DMS 273 treated with DMSO at 0.1 percent for 48 hours (cell line): ENCODE data around the gene PRKAR2A.
"Not testable (repeated sequence)": the region's sequence is repeated elsewhere in the genome, so short reads cannot be mapped to it uniquely, and the experiment has no call there.

Experiments
- DNase-seq: peaks from one replicate; lab custom pipeline; 2025; lab: John Stamatoyannopoulos, UW

The PRKAR2A gene

GRCh38 chr3:48776854-48777253 lies 70.8 kb downstream of the PRKAR2A start:
- DNase-seq, result no peak

DNA sequence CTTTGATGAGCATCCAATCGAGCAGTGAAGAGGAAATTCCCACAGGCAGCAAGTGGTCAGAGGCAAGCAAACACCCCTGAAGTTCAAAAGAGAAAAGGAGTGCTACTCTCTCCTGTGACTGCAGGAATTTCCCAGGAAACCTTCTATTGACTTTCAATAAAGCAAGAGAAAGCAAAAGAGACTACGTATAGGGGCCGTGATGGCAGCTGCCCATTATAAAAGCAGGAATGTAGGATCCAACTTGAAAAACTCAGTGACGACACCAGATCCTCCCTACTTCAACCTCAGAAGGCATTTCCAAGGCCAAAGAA lies 77.5 kb downstream of the PRKAR2A start:
- DNase-seq, result no peak

DNA sequence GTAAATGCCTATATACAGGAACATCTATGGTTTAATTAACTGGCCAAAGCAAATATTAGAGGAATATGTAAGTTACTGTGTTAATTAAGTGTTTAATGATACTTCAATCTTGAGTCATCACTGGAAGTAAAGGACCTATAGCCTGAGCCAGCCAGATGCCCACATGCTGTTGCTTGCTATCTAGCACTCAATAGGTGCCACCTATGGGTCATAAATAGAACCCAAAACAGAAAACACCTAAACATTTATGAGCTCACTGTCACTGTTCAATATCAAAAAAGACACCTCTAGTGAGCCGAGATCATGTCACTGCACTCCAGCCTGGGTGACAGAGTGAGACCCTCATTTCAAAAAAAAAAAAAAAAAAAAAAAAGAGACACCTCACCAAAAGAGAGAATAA lies 82.3 kb downstream of the PRKAR2A start:
- DNase-seq, result no peak

GRCh38 chr3:48762816-48763215 lies 84.9 kb downstream of the PRKAR2A start:
- DNase-seq, result no peak

DNA sequence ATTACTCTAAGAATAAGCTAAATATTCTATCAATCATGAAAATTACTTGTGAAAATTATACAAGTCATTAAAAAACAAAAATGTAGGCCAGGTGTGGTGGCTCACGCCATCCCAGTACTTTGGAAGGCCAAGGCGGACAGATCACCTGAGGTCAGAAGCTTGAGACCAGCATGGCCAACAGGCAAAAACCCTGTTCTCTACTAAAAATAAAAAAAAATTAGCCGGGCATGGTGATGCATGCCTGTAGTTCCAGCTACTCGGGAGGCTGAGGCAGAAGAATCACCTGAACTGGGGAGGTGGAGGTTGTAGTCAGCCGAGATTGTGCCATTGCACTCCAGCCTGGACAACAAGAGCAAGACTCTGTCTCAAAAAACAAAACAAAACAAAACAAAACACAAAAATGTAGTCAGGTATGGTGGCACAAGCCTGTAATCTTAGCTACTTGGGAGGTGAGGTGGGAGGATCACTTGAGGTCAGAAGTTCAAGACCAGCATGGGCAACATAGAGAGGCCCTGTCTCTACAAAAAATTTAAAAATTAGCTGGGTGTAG lies 87.6 kb downstream of the PRKAR2A start:
- not testable (repeated sequence) for DNase-seq

DNA sequence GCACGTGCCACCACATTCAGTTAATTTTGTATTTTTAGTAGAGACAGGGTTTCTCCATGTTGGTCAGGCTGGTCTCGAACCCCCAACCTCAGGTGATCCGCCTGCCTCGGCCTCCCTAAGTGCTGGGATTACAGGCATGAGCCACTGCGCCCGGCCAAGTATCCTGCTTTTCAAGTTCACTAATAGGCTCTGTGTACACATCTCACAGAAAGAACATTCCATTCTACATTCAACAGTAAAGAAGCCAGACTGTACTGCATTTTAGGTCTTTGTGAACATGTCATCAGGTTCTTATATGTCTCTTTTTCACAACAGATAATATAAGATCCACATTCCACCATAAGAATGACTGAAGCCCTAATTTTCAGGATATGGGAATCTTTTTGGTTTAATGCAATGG lies 88.1 kb downstream of the PRKAR2A start:
- not testable (repeated sequence) for DNase-seq

GRCh38 chr3:48759071-48759470 lies 88.6 kb downstream of the PRKAR2A start:
- no peak for DNase-seq

GRCh38 chr3:48756640-48757039 lies 91.0 kb downstream of the PRKAR2A start:
- DNase-seq, result no peak

GRCh38 chr3:48750856-48751255 lies 96.8 kb downstream of the PRKAR2A start:
- no peak for DNase-seq

- DNase-seq, result no peak
Measured at GRCh38 chr3:48748754-48749153, 98.9 kb downstream of the PRKAR2A start.

GRCh38 chr3:48747706-48748105 lies 100.0 kb downstream of the PRKAR2A start:
- no peak for DNase-seq

DNA sequence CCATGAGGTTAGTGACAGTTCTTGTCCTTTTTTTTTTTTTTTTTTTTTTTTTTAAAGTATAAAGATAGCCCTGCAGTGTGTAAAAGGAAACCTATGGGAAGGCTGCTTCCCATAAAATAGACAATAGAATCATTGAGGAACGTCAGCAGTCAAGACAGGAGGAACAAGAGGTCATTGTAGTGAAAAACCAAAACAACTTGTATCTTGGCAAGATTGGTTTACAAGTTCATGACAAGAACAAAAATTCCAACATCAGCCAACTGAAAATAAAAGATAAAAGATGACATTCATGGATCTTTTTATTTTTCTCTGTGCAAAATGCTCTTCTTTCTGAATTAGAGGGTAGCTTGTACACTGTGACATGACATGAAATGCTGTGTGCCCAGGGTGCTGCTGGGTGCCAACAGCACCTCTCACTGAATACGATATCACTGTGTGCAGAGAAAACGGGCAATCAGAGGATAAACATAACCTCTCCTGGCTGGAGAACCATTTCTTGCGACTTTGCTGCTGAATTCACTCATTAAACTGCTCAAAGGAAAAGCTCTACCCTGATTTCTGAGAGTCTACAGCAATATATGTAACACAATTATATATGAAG lies 100.6 kb downstream of the PRKAR2A start:
- no peak for DNase-seq

GRCh38 chr3:48743773-48744172 lies 103.9 kb downstream of the PRKAR2A start:
- DNase-seq, result no peak

GRCh38 chr3:48741226-48741625 lies 106.4 kb downstream of the PRKAR2A start:
- DNase-seq, result not testable (repeated sequence)

DNA sequence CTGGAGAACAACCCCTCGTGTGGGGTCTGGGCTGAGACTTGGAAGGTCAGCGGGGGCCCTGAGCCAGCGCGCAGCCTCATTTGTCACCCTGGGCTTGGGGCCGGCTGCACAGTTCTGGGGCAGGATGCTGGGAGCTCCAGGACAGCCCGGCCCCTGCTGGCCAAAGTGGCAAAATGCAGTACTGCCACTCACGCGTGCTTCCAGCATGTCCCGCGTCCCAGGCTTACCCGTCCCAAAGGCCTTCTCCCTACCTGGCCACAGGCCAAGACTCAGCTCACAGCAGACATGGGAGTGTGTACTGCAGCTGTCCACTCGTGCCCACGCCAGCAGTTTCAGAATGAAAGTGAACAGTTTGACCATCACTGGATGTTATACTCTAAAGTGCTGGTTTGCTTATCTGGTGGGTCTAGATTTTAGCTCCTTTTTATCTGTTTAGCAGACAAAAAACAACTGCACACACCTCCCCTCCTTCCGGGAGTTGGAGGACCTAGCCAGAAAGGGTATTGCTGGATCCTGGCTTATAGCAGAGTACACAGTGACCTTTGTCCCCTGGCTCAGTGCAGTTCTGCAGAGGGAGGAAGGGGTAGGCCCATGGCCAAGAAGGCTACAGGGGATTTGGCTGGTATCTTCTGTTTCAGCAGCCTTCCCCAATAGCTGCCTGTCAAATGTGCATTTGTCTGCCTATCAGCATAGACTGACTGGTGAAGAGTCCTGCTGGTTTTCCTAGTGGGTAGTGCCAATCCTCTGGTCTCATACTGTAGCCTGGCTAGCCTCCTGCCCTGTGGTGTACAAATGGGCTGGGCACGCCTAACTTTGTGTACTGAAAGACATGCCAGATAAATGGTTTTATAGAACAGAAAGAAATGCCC lies 107.5 kb downstream of the PRKAR2A start:
- DNase-seq, result peak; percentile 16

DNA sequence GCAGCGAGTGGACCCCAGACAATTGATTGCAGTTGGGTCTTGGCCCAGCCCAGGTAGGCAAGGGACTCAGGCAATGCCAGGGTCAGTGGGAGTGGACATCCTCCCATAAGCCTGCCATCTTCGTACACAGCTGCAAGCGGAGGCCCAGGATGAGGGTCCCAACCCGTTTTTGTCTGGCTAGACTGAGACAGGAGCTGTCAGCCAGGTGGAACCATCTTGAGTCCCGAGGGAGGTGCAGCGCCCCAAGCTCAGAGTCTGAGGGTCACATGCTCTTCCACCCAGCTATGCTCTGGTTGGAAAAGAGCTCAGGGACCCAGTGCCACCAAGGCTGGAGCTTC lies 108.1 kb downstream of the PRKAR2A start:
- DNase-seq, result no peak

- no peak for DNase-seq
Measured at GRCh38 chr3:48738926-48739616, 108.6 kb downstream of the PRKAR2A start.

DNA sequence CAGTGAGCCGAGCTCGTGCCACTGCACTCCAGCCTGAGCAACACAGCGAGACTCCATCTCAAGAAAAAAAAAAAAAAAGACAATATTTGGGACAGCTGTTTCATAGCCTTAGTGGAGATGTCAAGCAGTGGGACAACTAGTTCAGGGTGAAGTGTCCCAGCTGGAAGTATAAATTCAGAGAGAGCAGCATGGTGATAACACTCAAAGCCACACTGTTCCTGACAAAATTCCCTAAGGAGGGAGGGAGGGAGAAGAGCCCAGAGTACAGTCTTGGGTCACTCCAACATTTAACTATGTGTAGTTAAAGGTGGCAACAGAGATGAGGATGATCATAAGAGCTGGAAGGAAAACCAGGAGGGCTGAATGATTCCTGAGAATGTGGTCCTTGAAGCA lies 109.5 kb downstream of the PRKAR2A start:
- no peak for DNase-seq

DNA sequence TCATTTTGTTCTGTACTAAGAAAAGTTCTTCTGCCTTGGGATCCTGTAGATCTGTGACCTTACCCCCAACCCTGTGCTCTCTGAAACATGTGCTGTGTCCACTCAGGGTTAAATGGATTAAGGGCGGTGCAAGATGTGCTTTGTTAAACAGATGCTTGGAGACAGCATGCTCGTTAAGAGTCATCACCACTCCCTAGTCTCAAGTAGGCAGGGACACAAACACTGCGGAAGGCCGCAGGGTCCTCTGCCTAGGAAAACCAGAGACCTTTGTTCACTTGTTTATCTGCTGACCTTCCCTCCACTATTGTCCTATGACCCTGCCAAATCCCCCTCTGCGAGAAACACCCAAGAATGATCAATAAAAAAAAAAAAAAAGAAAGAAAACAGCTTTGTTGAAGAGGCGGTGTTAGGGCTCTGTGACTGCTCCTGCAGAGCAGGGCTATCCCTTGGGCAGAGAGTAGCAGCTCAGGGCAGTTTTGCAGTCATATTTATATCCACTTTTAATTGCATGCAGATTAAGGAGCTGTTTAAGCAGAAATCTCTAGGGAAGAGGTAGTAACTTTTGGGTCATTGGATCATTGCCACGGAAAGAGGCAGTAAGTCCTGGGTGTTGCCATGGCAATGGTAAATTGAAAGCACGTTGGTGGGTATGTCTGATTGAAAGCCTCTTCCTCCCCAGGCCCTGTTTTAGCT lies 112.5 kb downstream of the PRKAR2A start:
- not testable (repeated sequence) for DNase-seq

- not testable (repeated sequence) for DNase-seq
Measured at GRCh38 chr3:48734541-48734940, 113.1 kb downstream of the PRKAR2A start.

- DNase-seq, result not testable (repeated sequence)
Measured at GRCh38 chr3:48733752-48734518, 113.7 kb downstream of the PRKAR2A start.

DNA sequence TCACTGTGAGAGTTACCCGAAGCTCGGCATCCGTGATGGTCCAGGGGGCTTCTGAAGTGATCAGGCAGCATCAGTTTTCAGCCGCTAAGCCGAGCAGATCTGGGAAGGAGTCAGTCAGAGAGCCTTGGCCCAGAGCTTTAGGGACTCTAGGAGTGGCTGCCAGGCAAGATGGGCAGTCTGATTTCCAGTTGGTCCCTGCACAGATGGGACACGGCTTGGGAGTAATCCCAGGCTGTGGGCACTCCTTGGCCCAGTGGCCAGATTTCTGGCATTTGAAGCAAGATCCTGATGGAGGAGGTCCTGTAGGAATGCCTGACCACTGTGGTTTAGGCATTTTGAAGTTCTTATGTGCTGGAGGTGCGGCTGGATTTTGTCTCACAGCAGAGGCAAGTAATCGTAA lies 120.2 kb downstream of the PRKAR2A start:
- DNase-seq, result no peak
